ENCODE data around the gene PLEK2.

- TF ChIP-seq EZH2 (IDR thresholded peaks at IDR 0.05) (no peak), POLR2AphosphoS5 (IDR thresholded peaks at IDR 0.05; ENCODE audit: borderline replicate concordance, low read depth, low read length) (no peak)
Measured at GRCh38 chr14:67392123-67392522, 19.8 kb downstream of the PLEK2 start.
